Erythroblast (primary cell): ENCODE measurements around the gene SYP.

Experiments
- DNase-seq, 2 experiments: peaks; one replicate each; lab custom pipeline; 2025; lab: John Stamatoyannopoulos, UW
- GATA1 ChIP-seq: IDR thresholded peaks from 2 replicates; pipeline ENCODE4 v1.6.1; 2011; ENCODE audit warnings: low read depth, mild to moderate bottlenecking, control low read depth, low read length, moderate library complexity
- POLR2A ChIP-seq: IDR thresholded peaks from 2 replicates; pipeline ENCODE4 v1.6.1; 2011; ENCODE audit warnings: mild to moderate bottlenecking, low read length

SYP gene

GRCh38 chrX:49199906-49200771 lies at the start of gene SYP:
Gene SYP, minus strand, starts transcription at chrX:49200193. Its CDS starts 7 bp downstream, at chrX:49200186.
- peak; percentile 81 for TF ChIP-seq POLR2A
- no peak for TF ChIP-seq GATA1
- DNase-seq: peak; percentile 92 to 94

GRCh38 chrX:49249616-49250015 lies 49.6 kb upstream of the SYP start:
- DNase-seq: no peak

GRCh38 chrX:49249071-49249470 lies 49.1 kb upstream of the SYP start:
- TF ChIP-seq POLR2A: no peak
- TF ChIP-seq GATA1: no peak
- DNase-seq: no peak

More at GRCh38 chrX:49249616-49250015, 49.6 kb upstream of the SYP start:
- TF ChIP-seq POLR2A (no peak), GATA1 (no peak)

GRCh38 chrX:49247916-49248811 lies 48.2 kb upstream of the SYP start:
- TF ChIP-seq POLR2A (no peak), GATA1 (no peak)
- no peak for DNase-seq

GRCh38 chrX:49247346-49247745 lies 47.4 kb upstream of the SYP start:
- TF ChIP-seq GATA1 (no peak), POLR2A (no peak)
- DNase-seq: no peak

- no peak for DNase-seq
- no peak for TF ChIP-seq POLR2A
- no peak for TF ChIP-seq GATA1
Measured at GRCh38 chrX:49246541-49246940, 46.5 kb upstream of the SYP start.

GRCh38 chrX:49244207-49244606 lies 44.2 kb upstream of the SYP start:
- TF ChIP-seq POLR2A (no peak), GATA1 (no peak)
- DNase-seq: peak in 1 of 2 experiments; percentile 37

- no peak for DNase-seq
- TF ChIP-seq GATA1: no peak
- TF ChIP-seq POLR2A: no peak
Measured at GRCh38 chrX:49243166-49243565, 43.2 kb upstream of the SYP start.

- no peak for DNase-seq
- TF ChIP-seq POLR2A (no peak), GATA1 (no peak)
Measured at GRCh38 chrX:49242545-49243066, 42.6 kb upstream of the SYP start.

GRCh38 chrX:49238735-49239134 lies 38.7 kb upstream of the SYP start:
- TF ChIP-seq GATA1: no peak
- TF ChIP-seq POLR2A: no peak
- no peak for DNase-seq

GRCh38 chrX:49237060-49237459 lies 37.1 kb upstream of the SYP start:
- DNase-seq: peak in 1 of 2 experiments; percentile 10
- TF ChIP-seq POLR2A (no peak), GATA1 (no peak)

- no peak for DNase-seq
- no peak for TF ChIP-seq GATA1
- no peak for TF ChIP-seq POLR2A
Measured at GRCh38 chrX:49233887-49234555, 34.0 kb upstream of the SYP start.

GRCh38 chrX:49233176-49233575 lies 33.2 kb upstream of the SYP start, which contains the start of gene CACNA1F:
Gene CACNA1F, minus strand, starts transcription at chrX:49233340. Its CDS starts 31 bp downstream, at chrX:49233309.
- no peak for DNase-seq
- no peak for TF ChIP-seq POLR2A
- no peak for TF ChIP-seq GATA1

GRCh38 chrX:49232525-49232924 lies 32.5 kb upstream of the SYP start:
- no peak for DNase-seq
- no peak for TF ChIP-seq GATA1
- no peak for TF ChIP-seq POLR2A
